HepG2 (cell line): Measurements from ENCODE around the gene SCN8A. TPM values are rescaled to one million over a fixed set of nuclear protein-coding genes. Genes with fewer than 3 reads are reported as not detected.

Source experiments
- ATAC-seq: fragments of 200-7000 bp; cut with Tn5 transposase; 3 replicates; pipeline ENCODE4 v1.9.1; 2020; ENCODE audit warnings: mild to moderate bottlenecking, moderate library complexity
- BruUV-seq: library from RNA; stranded (reverse); fragments of 400-500 nt; replicated peaks from 2 replicates; lab custom pipeline; 2021; lab: Mats Ljungman, UMichigan
- CTCF ChIA-PET: fragments of 300-600 bp; formaldehyde crosslinking; extraction: SDS; loops from one replicate; lab custom pipeline; 2021; ENCODE audit warnings: low total read pairs, inconsistent platforms, low intra/inter-chr PET ratio; lab: Yijun Ruan, JAX
- POLR2A ChIA-PET: fragments of 350-600 bp; sonication (Branson Sonifier 250); formaldehyde crosslinking; loops from one replicate; lab custom pipeline; 2020; ENCODE audit warnings: antibody characterized with exemption, inconsistent platforms; lab: Yijun Ruan, JAX
- DNase-seq: peaks from one replicate; pipeline ENCODE4 v3.0.0-alpha.2; 2015; ENCODE audit warnings: low spot score
- FAIRE-seq: peaks from 3 replicates; lab custom pipeline; 2011; peaks lifted over from hg19 to GRCh38; lab: Jason Lieb, UNC
- H2AFZ ChIP-seq: one replicate; pipeline ENCODE4 v1.6.1; 2011; ENCODE audit warnings: low read length, inconsistent platforms
- H3K27ac ChIP-seq: fragments of 300-600 bp; 3 replicates; pipeline ENCODE4 v1.8.0; 2011; ENCODE audit warnings: mixed run types, mild to moderate bottlenecking, mixed read lengths, low read length, inconsistent platforms; ENCODE audit not compliant: insufficient read depth; ENCODE audit errors: extremely low read length
- H3K27me3 ChIP-seq, 2 experiments: fragments of 200-600 bp in 1 of 2; 2 replicates in 1 of 2; 3 replicates in 1 of 2; pipeline versions ENCODE4 v1.6.0 to v1.8.0; 2011; ENCODE audit warnings: low read length in 2 of 2, mild to moderate bottlenecking in 2 of 2, moderate library complexity in 2 of 2, inconsistent platforms in 1 of 2; ENCODE audit not compliant: insufficient read depth in 2 of 2, control insufficient read depth in 1 of 2
- H3K36me3 ChIP-seq, 2 experiments: fragments of 200-600 bp in 1 of 2; replicated peaks in 1 of 2; 2 replicates in 1 of 2; 3 replicates in 1 of 2; pipeline versions ENCODE4 v1.5.1 to v1.8.0; 2011; ENCODE audit warnings: low read length in 2 of 2, inconsistent platforms in 1 of 2; ENCODE audit not compliant: insufficient read depth in 2 of 2, control insufficient read depth in 1 of 2
- H3K4me1 ChIP-seq: 2 replicates; pipeline ENCODE4 v1.5.1; 2012; ENCODE audit warnings: low read length, inconsistent platforms; ENCODE audit not compliant: insufficient read depth
- H3K4me2 ChIP-seq: 2 replicates; pipeline ENCODE4 v1.6.0; 2011; ENCODE audit warnings: low read depth, low read length, inconsistent platforms
- H3K4me3 ChIP-seq, 3 experiments: fragments of 200-600 bp in 1 of 3; sonication (generic), shearing (Covaris generic) in 1 of 3; replicated peaks in 1 of 3; 2 replicates each; pipeline ENCODE4 v1.5.1; 2011 to 2016; ENCODE audit warnings: low read length in 3 of 3, inconsistent platforms in 2 of 3, low read depth in 2 of 3, mild to moderate bottlenecking in 2 of 3, control low read depth in 1 of 3, mixed read lengths in 1 of 3; ENCODE audit not compliant: insufficient read depth in 1 of 3
- H3K79me2 ChIP-seq: one replicate; pipeline ENCODE4 v1.6.1; 2011; ENCODE audit warnings: low read length, inconsistent platforms; ENCODE audit not compliant: insufficient read depth
- H3K9ac ChIP-seq: 2 replicates; pipeline ENCODE4 v1.6.0; 2011; ENCODE audit warnings: mild to moderate bottlenecking, low read depth, low read length, inconsistent platforms; ENCODE audit not compliant: insufficient read depth
- H3K9me3 ChIP-seq: 2 replicates; pipeline ENCODE4 v1.5.1; 2012; ENCODE audit warnings: mild to moderate bottlenecking, low read length
- H4K20me1 ChIP-seq: 2 replicates; pipeline ENCODE4 v1.6.0; 2011; ENCODE audit warnings: inconsistent platforms, mild to moderate bottlenecking, low read length, moderate library complexity; ENCODE audit not compliant: insufficient read depth
- CAMTA2 ChIP-seq: sonication (generic); formaldehyde crosslinking; IDR thresholded peaks from 2 replicates; pipeline ENCODE4 v1.4.0; 2020; ENCODE audit warnings: mild to moderate bottlenecking, missing genetic modification reagents, borderline replicate concordance
- DMTF1 ChIP-seq: sonication (generic); formaldehyde crosslinking; IDR thresholded peaks from 2 replicates; pipeline ENCODE4 v1.4.0; 2020; ENCODE audit warnings: mild to moderate bottlenecking, missing genetic modification reagents
- KAT7 ChIP-seq: IDR thresholded peaks from 2 replicates; pipeline ENCODE4 v1.6.1; 2018; ENCODE audit warnings: borderline replicate concordance, missing compliant biosample characterization
- SIN3A ChIP-seq: IDR thresholded peaks from 2 replicates; pipeline ENCODE4 v1.6.1; 2011; ENCODE audit warnings: low read depth, mild to moderate bottlenecking, control low read depth, low read length, borderline replicate concordance
- SP4 ChIP-seq: sonication (generic); formaldehyde crosslinking; IDR thresholded peaks from 2 replicates; pipeline ENCODE4 v1.8.1; 2023; ENCODE audit warnings: mild to moderate bottlenecking, missing genetic modification reagents
- TIGD3 ChIP-seq: sonication (generic); formaldehyde crosslinking; IDR thresholded peaks from 2 replicates; pipeline ENCODE4 v1.5.1; 2020; ENCODE audit warnings: mild to moderate bottlenecking, missing genetic modification reagents, borderline replicate concordance
- TOPORS ChIP-seq: sonication (generic); formaldehyde crosslinking; IDR thresholded peaks from 2 replicates; pipeline ENCODE4 v1.8.0; 2023; ENCODE audit warnings: mild to moderate bottlenecking, missing genetic modification reagents
- ZBTB7B ChIP-seq: sonication (generic); formaldehyde crosslinking; IDR thresholded peaks from 2 replicates; pipeline ENCODE4 v1.4.0; 2020; ENCODE audit warnings: missing genetic modification reagents
- ZC3H4 ChIP-seq: sonication (generic); formaldehyde crosslinking; IDR thresholded peaks from 2 replicates; pipeline ENCODE4 v1.4.0; 2020; ENCODE audit warnings: missing genetic modification reagents, borderline replicate concordance
- ZNF235 ChIP-seq: sonication (generic); formaldehyde crosslinking; IDR thresholded peaks from 2 replicates; pipeline ENCODE4 v1.8.1; 2023; ENCODE audit warnings: mild to moderate bottlenecking, missing genetic modification reagents, borderline replicate concordance
- ZNF556 ChIP-seq: sonication (generic); formaldehyde crosslinking; IDR thresholded peaks from 2 replicates; pipeline ENCODE4 v1.4.0; 2020; ENCODE audit warnings: mild to moderate bottlenecking, missing genetic modification reagents, borderline replicate concordance
- WGBS: methylation state at CpG from one replicate; pipeline ENCODE4 v1.1.6; 2017; ENCODE audit warnings: low lambda C conversion rate; 5-methylcytosine and 5-hydroxymethylcytosine counted together
- in situ Hi-C: cut with HindIII; loops from 2 replicates; pipeline ENCODE4 v1.10.0; 2017; ENCODE audit warnings: low pct_unique_long_range_greater_than_20kb; ENCODE audit not compliant: extremely low pct_ligation_motif_present
- intact Hi-C: fragments of 100-400 bp; cut with micrococcal nuclease; formaldehyde crosslinking; loops from one replicate; pipeline ENCODE4 v1.10.0; 2022; ENCODE audit not compliant: unreplicated experiment
- polyA plus RNA-seq, 8 experiments: library from polyadenylated mRNA; depleted of rRNA in 3 of 8; stranded (reverse) in 7 of 8; unstranded in 1 of 8; fragments of >200 nt; fragmentation: Illumina TruSeq in 4 of 8; extraction: Trizol in 4 of 8; gene quantifications; 2 replicates each; pipeline versions ENCODE4 v1.2.1 to v1.2.3, GENCODE V29; 2011 to 2016; ENCODE audit warnings: low read depth in 4 of 8, missing spikeins in 1 of 8, mixed read lengths in 1 of 8; ENCODE audit not compliant: insufficient read depth in 1 of 8
- total RNA-seq, 5 experiments: library from RNA; depleted of rRNA; stranded (reverse); fragments of >200 nt; fragmentation: Illumina TruSeq; extraction: Trizol; gene quantifications; 2 replicates each; pipeline ENCODE4 v1.2.3, GENCODE V29; 2016; ENCODE audit warnings: low read depth in 1 of 5

The SCN8A gene
- total and polyA plus RNA-seq, 2 of the 13 experiments (the other 11 are each of a cell fraction or from before 2014, with no cell fraction given): 0.57 to 1.4 TPM

GRCh38 chr12:51751661-51752060, 160.6 kb downstream of the SCN8A start:
- in situ Hi-C loops: no loop called here
- intact Hi-C loops: no loop called here
- CTCF ChIA-PET: no interaction called here

More at GRCh38 chr12:51751661-51752060, 160.6 kb downstream of the SCN8A start:
- H4K20me1 ChIP-seq: no peaks in the 10 kb centered on the region
- no peak overlapping the region for H3K4me3 ChIP-seq
- no TSS peak for BruUV-seq
- H3K27ac ChIP-seq: no peak overlapping the region
- H3K4me1 ChIP-seq: no peaks in the 10 kb centered on the region
- TF ChIP-seq TIGD3 (no peak), DMTF1 (CRISPR knock-in tag) (no peak), KAT7 (CRISPR knock-in tag) (no peak), SP4 (CRISPR knock-in tag) (no peak), ZNF556 (no peak), ZC3H4 (CRISPR knock-in tag) (no peak), ZNF235 (no peak), ZBTB7B (no peak), TOPORS (CRISPR knock-in tag) (no peak), SIN3A (no peak), CAMTA2 (CRISPR knock-in tag) (no peak)
- POLR2A ChIA-PET: no interaction called here
- no peaks in the 10 kb centered on the region for H3K27me3 ChIP-seq
- no peaks in the 10 kb centered on the region for H3K9me3 ChIP-seq
- H3K79me2 ChIP-seq: no peaks in the 10 kb centered on the region
- H3K36me3 ChIP-seq: no peaks in the 10 kb centered on the region
- H3K9ac ChIP-seq: no peak overlapping the region
- DNase-seq (no peak), FAIRE-seq (no peak), ATAC-seq (no peak)
- no peak overlapping the region for H3K4me2 ChIP-seq
- 86% methylated on average over 2 of the region's 2 CpGs for WGBS
- H2AFZ ChIP-seq: no peak overlapping the region
